ENCODE results near the gene ATP6V0B.

ATP6V0B gene

GRCh38 chr1:43990271-43991199, 15.8 kb downstream of the ATP6V0B start:
- H3K27ac ChIP-seq, result peak overlapping the region; percentile 75
- no peak for TF ChIP-seq ZFX (IDR thresholded peaks at IDR 0.05)
- TF ChIP-seq CTCF (conservative IDR thresholded peaks at IDR 0.05), result no peak

GRCh38 chr1:43991200-43991475, 16.4 kb downstream of the ATP6V0B start:
- TF ChIP-seq ZFX (IDR thresholded peaks at IDR 0.05), result no peak
- no peak for TF ChIP-seq CTCF (conservative IDR thresholded peaks at IDR 0.05)
- peak overlapping the region; percentile 75 for H3K27ac ChIP-seq

- TF ChIP-seq ZFX (IDR thresholded peaks at IDR 0.05) (no peak), CTCF (conservative IDR thresholded peaks at IDR 0.05) (no peak)
- H3K27ac ChIP-seq, result peak within 1 kb of the TSS; percentile 75
These were observed 16.9 kb downstream of the ATP6V0B start, which contains the start of gene CCDC24 for GRCh38 chr1:43991476-43992231. Gene CCDC24 (plus strand): TSS chr1:43991599. CDS start chr1:43991879, 280 bp downstream.

GRCh38 chr1:43992232-43992995, 17.7 kb downstream of the ATP6V0B start:
- peak overlapping the region; percentile 75 for H3K27ac ChIP-seq

GRCh38 chr1:43993206-43993914, 18.6 kb downstream of the ATP6V0B start:
- TF ChIP-seq CTCF (conservative IDR thresholded peaks at IDR 0.05) (no peak), ZFX (IDR thresholded peaks at IDR 0.05) (no peak)
- no peak overlapping the region for H3K27ac ChIP-seq

More at GRCh38 chr1:43992232-43992995, 17.7 kb downstream of the ATP6V0B start:
- TF ChIP-seq CTCF (conservative IDR thresholded peaks at IDR 0.05) (no peak), ZFX (IDR thresholded peaks at IDR 0.05) (no peak)

GRCh38 chr1:43994071-43994470, 19.3 kb downstream of the ATP6V0B start:
- no peak for TF ChIP-seq CTCF (conservative IDR thresholded peaks at IDR 0.05)
- TF ChIP-seq ZFX (IDR thresholded peaks at IDR 0.05), result no peak
- no peak overlapping the region for H3K27ac ChIP-seq

Measured in C4-2B (cell line).